ENCODE data around the gene PKNOX2.

GRCh38 chr11:125402435-125402834 is 237.9 kb downstream of the PKNOX2 start:
- TF ChIP-seq POLR2A (IDR thresholded peaks at IDR 0.05; ENCODE audit: low read length) (no peak), GATA1 (IDR thresholded peaks at IDR 0.05; ENCODE audit: low read depth, low read length) (no peak)
